ENCODE data around the gene KRT17.

- TF ChIP-seq CTCF (IDR thresholded peaks at IDR 0.05; ENCODE audit: poor library complexity) (no peak), EZH2 (IDR thresholded peaks at IDR 0.05; ENCODE audit: borderline replicate concordance) (no peak)
Measured at GRCh38 chr17:41635121-41636097, 11.0 kb upstream of the KRT17 start.

Measured in hepatocyte (in vitro differentiated cells).